ENCODE results near the gene CDH16. TPM values are rescaled to one million over a fixed set of nuclear protein-coding genes. Genes with fewer than 3 reads are reported as not detected.

CDH16 gene
- total and polyA plus RNA-seq, 2 of the 13 experiments (the other 11 are each of a cell fraction or from before 2014, with no cell fraction given), result 2.7 to 3.9 TPM

DNA sequence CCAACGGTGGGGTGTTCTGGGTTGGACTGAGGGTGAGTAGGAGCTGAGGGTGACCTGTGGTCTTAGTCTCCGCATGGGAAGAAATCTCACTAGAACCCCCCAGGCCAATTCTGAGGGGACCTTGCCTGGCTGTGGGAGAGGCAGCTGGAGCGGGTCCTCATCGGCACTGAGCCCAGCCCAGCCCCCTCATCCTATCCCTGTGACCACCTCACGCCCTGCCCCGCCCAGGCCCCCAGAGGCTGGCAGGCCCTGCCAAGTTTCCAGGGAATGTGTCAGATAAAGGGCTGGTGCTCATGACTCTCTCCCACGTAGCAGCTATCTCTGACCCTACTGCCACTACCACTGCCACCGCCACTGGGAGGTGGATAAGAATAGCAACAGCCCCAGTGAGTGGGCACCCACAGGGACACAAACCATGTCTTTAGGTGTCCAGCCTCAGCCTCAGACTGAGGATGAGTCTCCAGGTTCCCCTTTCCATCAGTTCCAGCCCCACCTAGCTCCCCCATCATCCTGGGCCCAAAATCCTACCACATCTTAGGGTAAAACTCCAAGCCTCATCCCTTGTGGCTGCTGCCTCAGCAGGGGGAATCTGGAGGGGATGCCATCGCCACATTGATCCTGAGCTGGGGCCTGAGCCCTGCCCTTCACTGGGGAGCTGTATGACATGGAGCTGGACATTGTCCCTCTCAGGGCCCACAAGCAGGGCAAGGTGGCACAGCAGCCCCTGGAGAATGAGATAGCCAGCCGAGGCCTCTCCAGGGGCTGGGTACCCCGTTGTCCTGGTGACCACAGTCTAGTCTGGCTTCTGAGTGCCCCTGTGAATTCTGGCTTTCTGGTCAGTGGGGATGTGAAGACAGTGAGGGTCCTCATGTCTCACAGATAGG lies 14.9 kb downstream of the CDH16 start (continued):
- TF ChIP-seq, protein P1, sequence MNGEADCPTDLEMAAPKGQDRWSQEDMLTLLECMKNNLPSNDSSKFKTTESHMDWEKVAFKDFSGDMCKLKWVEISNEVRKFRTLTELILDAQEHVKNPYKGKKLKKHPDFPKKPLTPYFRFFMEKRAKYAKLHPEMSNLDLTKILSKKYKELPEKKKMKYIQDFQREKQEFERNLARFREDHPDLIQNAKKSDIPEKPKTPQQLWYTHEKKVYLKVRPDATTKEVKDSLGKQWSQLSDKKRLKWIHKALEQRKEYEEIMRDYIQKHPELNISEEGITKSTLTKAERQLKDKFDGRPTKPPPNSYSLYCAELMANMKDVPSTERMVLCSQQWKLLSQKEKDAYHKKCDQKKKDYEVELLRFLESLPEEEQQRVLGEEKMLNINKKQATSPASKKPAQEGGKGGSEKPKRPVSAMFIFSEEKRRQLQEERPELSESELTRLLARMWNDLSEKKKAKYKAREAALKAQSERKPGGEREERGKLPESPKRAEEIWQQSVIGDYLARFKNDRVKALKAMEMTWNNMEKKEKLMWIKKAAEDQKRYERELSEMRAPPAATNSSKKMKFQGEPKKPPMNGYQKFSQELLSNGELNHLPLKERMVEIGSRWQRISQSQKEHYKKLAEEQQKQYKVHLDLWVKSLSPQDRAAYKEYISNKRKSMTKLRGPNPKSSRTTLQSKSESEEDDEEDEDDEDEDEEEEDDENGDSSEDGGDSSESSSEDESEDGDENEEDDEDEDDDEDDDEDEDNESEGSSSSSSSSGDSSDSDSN (CRISPR knock-in tag; IDR thresholded peaks at IDR 0.05), result 0 out of 2 replicates have a peak, but pooled peaks have one; percentile 5
- TF ChIP-seq NRL (CRISPR knock-in tag; IDR thresholded peaks at IDR 0.05; ENCODE audit: borderline replicate concordance), result peak; percentile 57; the same call in 1 of the 2 replicates
- TF ChIP-seq HDAC2 (CRISPR knock-in tag; IDR thresholded peaks at IDR 0.05), result no peak

DNA sequence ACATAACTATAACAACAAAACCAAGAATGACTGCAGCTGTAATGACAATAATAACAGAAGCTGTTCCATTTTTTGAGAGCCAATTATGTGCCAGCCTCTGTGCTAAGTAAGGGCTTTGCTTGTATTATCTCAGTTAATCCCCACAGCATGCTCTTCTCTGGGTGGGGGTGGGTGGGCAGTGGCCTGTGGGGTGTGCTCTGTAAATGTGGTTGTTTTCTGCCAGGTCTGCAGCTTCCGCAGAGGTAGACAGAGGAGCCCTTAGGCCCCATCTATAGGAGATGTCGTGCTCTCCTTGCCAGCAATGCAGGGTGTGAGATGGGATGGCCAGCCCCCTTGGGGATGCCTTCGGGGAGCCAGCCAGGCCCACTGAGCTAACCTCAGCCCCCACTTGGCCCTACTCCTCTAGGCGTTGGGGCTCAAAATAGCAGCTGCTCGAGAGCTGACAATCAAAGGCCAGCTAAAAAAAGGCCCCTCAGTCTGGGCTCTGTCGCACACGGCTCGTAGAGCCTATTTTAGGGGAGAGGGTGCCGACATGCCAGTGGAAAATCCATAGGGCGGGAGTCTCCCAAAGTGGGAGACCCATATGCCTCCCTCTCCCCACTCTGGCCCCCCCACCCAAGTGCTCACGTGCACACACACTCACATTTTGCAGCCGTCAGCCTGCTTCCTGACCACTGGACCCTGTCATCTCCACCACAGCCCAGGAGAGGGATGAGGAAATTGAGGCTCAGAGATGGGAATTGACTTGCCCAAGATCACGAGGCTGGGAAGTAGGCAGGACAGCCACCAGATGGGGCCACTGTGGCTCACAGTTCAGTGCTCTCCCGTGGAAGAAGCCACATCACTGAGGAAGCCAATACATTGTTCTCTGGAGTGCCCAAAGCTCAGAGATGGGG lies 15.8 kb downstream of the CDH16 start:
- no peak for FAIRE-seq
- CTCF ChIA-PET (ENCODE audit: low intra/inter-chr PET ratio, low total read pairs), result no interaction called here
- intact Hi-C loops (cut with micrococcal nuclease; ENCODE audit: unreplicated experiment), result no loop called here
- TF ChIP-seq, protein P2, sequence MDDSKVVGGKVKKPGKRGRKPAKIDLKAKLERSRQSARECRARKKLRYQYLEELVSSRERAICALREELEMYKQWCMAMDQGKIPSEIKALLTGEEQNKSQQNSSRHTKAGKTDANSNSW (CRISPR knock-in tag; IDR thresholded peaks at IDR 0.05; ENCODE audit: borderline replicate concordance), result no peak
- TF ChIP-seq NCOR1 (IDR thresholded peaks at IDR 0.05; ENCODE audit: borderline replicate concordance, low read length) (no peak), TCF7L2 (IDR thresholded peaks at IDR 0.05; ENCODE audit: low read depth, low read length) (no peak), CBX2 (IDR thresholded peaks at IDR 0.05; ENCODE audit: low read depth, low read length) (no peak), CBX2 (CRISPR knock-in tag; IDR thresholded peaks at IDR 0.05; ENCODE audit: low read depth) (no peak), TCF12 (IDR thresholded peaks at IDR 0.05) (no peak), TCF12 (CRISPR knock-in tag; IDR thresholded peaks at IDR 0.05) (0 out of 2 replicates have a peak, but pooled peaks have one; percentile 36), NFKB2 (CRISPR knock-in tag; IDR thresholded peaks at IDR 0.05; ENCODE audit: borderline replicate concordance) (no peak)

More for the DNA sequence above, 15.8 kb downstream of the CDH16 start:
- POLR2A ChIA-PET, result interaction anchor here (2.0 to 10.3 kb wide), 3 partner anchors 17 to 31 kb away, joined by 4 to 86 read pairs (median 20); partner anchors contain the start of genes CDH16, CIAO2B and PDP2
- Histone ChIP-seq H4K20me1 (ENCODE audit: insufficient read depth, low read length) (no peaks in the 10 kb centered on the region), H3K36me3 (replicated peaks in 1 of 2; ENCODE audit: control insufficient read depth in 1 of 2, insufficient read depth in 2 of 2, low read length in 2 of 2) (no peaks in the 10 kb centered on the region), H3K27ac (ENCODE audit: extremely low read length, insufficient read depth, low read length) (no peak overlapping the region), H3K27me3 (ENCODE audit: control insufficient read depth in 1 of 2, insufficient read depth in 2 of 2, low read length in 2 of 2) (no peaks in the 10 kb centered on the region), H3K4me1 (ENCODE audit: insufficient read depth, low read length) (peaks cover 94% of the 10 kb centered on the region), H3K9me3 (ENCODE audit: low read length) (no peaks in the 10 kb centered on the region), H3K4me2 (ENCODE audit: low read depth, low read length) (no peak overlapping the region), H3K4me3 (replicated peaks in 1 of 3; ENCODE audit: insufficient read depth in 1 of 3, low read depth in 2 of 3, low read length in 3 of 3) (no peak overlapping the region), H2AFZ (ENCODE audit: low read length) (no peak overlapping the region), H3K79me2 (ENCODE audit: insufficient read depth, low read length) (no peaks in the 10 kb centered on the region), H3K9ac (ENCODE audit: insufficient read depth, low read depth, low read length) (no peak overlapping the region)
- 42% methylated on average over 12 of the region's 14 CpGs for WGBS (ENCODE audit: low lambda C conversion rate)
- no TSS peak for BruUV-seq (replicated peaks)
- in situ Hi-C loops (cut with HindIII; ENCODE audit: extremely low pct_ligation_motif_present, low pct_unique_long_range_greater_than_20kb), result loop anchor here (5.0 kb wide), 1 partner anchor 34 kb away; the partner anchor contains the start of gene CES2
- no peak for ATAC-seq
- no peak for DNase-seq (ENCODE audit: low spot score)

Measured in HepG2 (cell line).